Neuronal stem cell (in vitro differentiated cells): ENCODE results near the gene SPSB1.

Experiments
- DNase-seq: peaks from one replicate; pipeline ENCODE4 v3.0.0-alpha.2; 2013; ENCODE audit warnings: low spot score
- H2AFZ ChIP-seq: one replicate; pipeline ENCODE4 v1.6.1; 2013; ENCODE audit warnings: mild to moderate bottlenecking, low read length, inconsistent platforms
- H2AK5ac ChIP-seq: 2 replicates; pipeline ENCODE4 v1.6.1; 2013; ENCODE audit warnings: low read depth, mild to moderate bottlenecking, inconsistent platforms, low read length, moderate library complexity, mixed read lengths
- H2BK120ac ChIP-seq: 2 replicates; pipeline ENCODE4 v1.6.1; 2013; ENCODE audit warnings: low read depth, mild to moderate bottlenecking, inconsistent platforms, low read length, moderate library complexity, mixed read lengths
- H2BK12ac ChIP-seq: one replicate; pipeline ENCODE4 v1.6.1; 2013; ENCODE audit warnings: low read length, inconsistent platforms
- H2BK15ac ChIP-seq: 2 replicates; pipeline ENCODE4 v1.6.1; 2013; ENCODE audit warnings: mild to moderate bottlenecking, low read length, inconsistent platforms, mixed read lengths
- H2BK5ac ChIP-seq: one replicate; pipeline ENCODE4 v1.6.1; 2013; ENCODE audit warnings: inconsistent platforms, mild to moderate bottlenecking, low read length, moderate library complexity
- H3K14ac ChIP-seq: one replicate; pipeline ENCODE4 v1.6.1; 2013; ENCODE audit warnings: low read length, inconsistent platforms
- H3K18ac ChIP-seq: 2 replicates; pipeline ENCODE4 v1.6.1; 2013; ENCODE audit warnings: low read length, inconsistent platforms
- H3K23ac ChIP-seq: 2 replicates; pipeline ENCODE4 v1.6.1; 2013; ENCODE audit warnings: low read depth, mild to moderate bottlenecking, mixed read lengths, low read length, inconsistent platforms; ENCODE audit not compliant: poor library complexity
- H3K27ac ChIP-seq: replicated peaks from 3 replicates; pipeline ENCODE4 v1.5.1; 2013; ENCODE audit warnings: low read length, inconsistent platforms
- H3K27me3 ChIP-seq, 3 experiments: 2 replicates each; pipeline ENCODE4 v1.6.1; 2013; ENCODE audit warnings: low read length in 3 of 3, mild to moderate bottlenecking in 2 of 3, inconsistent platforms in 1 of 3, low read depth in 1 of 3, mixed read lengths in 1 of 3, moderate library complexity in 1 of 3; ENCODE audit not compliant: control insufficient read depth in 3 of 3, insufficient read depth in 3 of 3
- H3K36me3 ChIP-seq, 2 donors: replicated peaks in 1 of 2; 2 replicates each; pipeline ENCODE4 v1.6.1; 2013; ENCODE audit warnings: low read length in 2 of 2; ENCODE audit not compliant: control insufficient read depth in 2 of 2, insufficient read depth in 2 of 2
- H3K4ac ChIP-seq: 2 replicates; pipeline ENCODE4 v1.6.1; 2013; ENCODE audit warnings: inconsistent platforms, mild to moderate bottlenecking, low read length, moderate library complexity
- H3K4me1 ChIP-seq, 2 donors: 1 replicate in 1 of 2; 2 replicates in 1 of 2; pipeline ENCODE4 v1.6.1; 2013; ENCODE audit warnings: low read length in 2 of 2, low read depth in 1 of 2; ENCODE audit not compliant: control insufficient read depth in 2 of 2, insufficient read depth in 1 of 2
- H3K4me2 ChIP-seq: one replicate; pipeline ENCODE4 v1.6.1; 2013; ENCODE audit warnings: mild to moderate bottlenecking, low read length, inconsistent platforms; ENCODE audit not compliant: insufficient read depth, poor library complexity, severe bottlenecking
- H3K4me3 ChIP-seq, 2 donors: 2 replicates each; pipeline ENCODE4 v1.5.1; 2013; ENCODE audit warnings: low read length in 2 of 2, mild to moderate bottlenecking in 2 of 2, inconsistent platforms in 1 of 2, moderate library complexity in 1 of 2
- H3K79me1 ChIP-seq: one replicate; pipeline ENCODE4 v1.6.1; 2013; ENCODE audit warnings: low read depth, mild to moderate bottlenecking, inconsistent platforms, low read length, moderate library complexity
- H3K9ac ChIP-seq: one replicate; pipeline ENCODE4 v1.6.1; 2013; ENCODE audit warnings: mild to moderate bottlenecking, low read depth, low read length, inconsistent platforms; ENCODE audit not compliant: poor library complexity
- H3K9me3 ChIP-seq, 2 donors: replicated peaks in 1 of 2; 2 replicates each; pipeline versions ENCODE3 to v1.6.1; 2013; ENCODE audit warnings: low read length in 2 of 2, mild to moderate bottlenecking in 2 of 2, inconsistent platforms in 1 of 2, low read depth in 1 of 2, mixed read lengths in 1 of 2, moderate library complexity in 1 of 2; ENCODE audit not compliant: control insufficient read depth in 2 of 2, insufficient read depth in 1 of 2
- H4K8ac ChIP-seq: one replicate; pipeline ENCODE4 v1.6.1; 2013; ENCODE audit warnings: low read depth, mild to moderate bottlenecking, inconsistent platforms, low read length, moderate library complexity
- H4K91ac ChIP-seq: one replicate; pipeline ENCODE4 v1.6.1; 2013; ENCODE audit warnings: low read length, low read depth, mild to moderate bottlenecking, inconsistent platforms; ENCODE audit not compliant: poor library complexity
- WGBS, 2 donors: extraction: QIAGEN DNeasy Blood & Tissue Kit; methylation state at CpG; one replicate each; pipeline ENCODE4 v1.1.7; 2013; ENCODE audit warnings: missing lambda C conversion rate in 2 of 2, mixed read lengths in 1 of 2; ENCODE audit not compliant: insufficient read length in 2 of 2, insufficient replicate concordance in 1 of 2; ENCODE audit errors: extremely low coverage in 2 of 2; 5-methylcytosine and 5-hydroxymethylcytosine counted together

SPSB1 gene

DNA sequence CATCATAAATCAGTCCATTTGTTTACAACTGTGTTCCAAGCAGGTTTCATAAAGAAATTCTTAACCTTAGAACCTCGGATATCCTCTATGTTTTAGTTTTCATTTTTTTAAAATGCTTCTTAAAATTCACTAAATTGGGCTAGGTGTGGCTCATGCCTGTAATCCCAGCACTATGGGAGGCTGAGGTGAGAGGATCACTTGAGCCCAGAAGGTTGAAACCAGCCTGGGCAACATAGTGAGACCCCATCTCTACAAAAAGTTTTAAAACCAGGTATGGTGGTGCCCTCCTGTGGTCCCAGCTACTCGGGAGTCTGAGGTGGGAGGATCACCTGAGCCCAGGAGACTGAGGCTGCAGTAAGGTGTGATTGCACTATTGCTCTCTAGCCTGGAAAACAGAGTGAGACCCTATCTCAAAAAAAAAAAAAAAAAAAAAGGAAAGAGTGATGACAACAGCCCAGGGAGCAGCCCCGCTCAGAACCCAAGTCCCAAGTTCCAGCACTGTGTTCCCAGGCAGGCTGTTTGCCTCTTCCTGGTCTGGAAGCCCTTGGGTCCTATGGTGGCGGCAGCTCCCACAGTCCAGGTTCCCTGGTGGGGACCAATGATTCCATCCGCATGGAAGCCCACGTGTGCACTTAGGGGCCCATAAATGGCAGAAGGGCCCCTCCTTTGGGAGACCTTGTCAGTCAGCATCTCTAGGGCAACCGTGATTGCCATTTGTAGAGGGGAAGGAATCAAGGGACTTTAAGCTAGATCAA is 24.7 kb upstream of the SPSB1 start:
- Histone ChIP-seq H2BK12ac (no peak overlapping the region), H3K36me3 (peaks cover 6 to 21% of the 10 kb centered on the region in 2 donors), H3K9me3 (no peaks in the 10 kb centered on the region), H2BK15ac (no peak overlapping the region), H3K27me3 (no peaks in the 10 kb centered on the region), H3K79me1 (peaks cover 2% of the 10 kb centered on the region), H4K91ac (no peak overlapping the region), H2BK120ac (no peak overlapping the region), H4K8ac (no peak overlapping the region), H3K4me2 (no peak overlapping the region), H3K23ac (no peak overlapping the region), H3K27ac (no peak overlapping the region), H3K4me3 (no peak overlapping the region), H2AK5ac (no peak overlapping the region), H2BK5ac (no peak overlapping the region), H3K4me1 (peaks cover 14 to 25% of the 10 kb centered on the region in 2 donors), H2AFZ (no peak overlapping the region), H3K9ac (no peak overlapping the region), H3K14ac (no peak overlapping the region), H3K4ac (no peak overlapping the region), H3K18ac (no peak overlapping the region)
- no CpG with 5 or more reads among the region's 7 CpGs for WGBS, 2 donors
- DNase-seq = no peak

DNA sequence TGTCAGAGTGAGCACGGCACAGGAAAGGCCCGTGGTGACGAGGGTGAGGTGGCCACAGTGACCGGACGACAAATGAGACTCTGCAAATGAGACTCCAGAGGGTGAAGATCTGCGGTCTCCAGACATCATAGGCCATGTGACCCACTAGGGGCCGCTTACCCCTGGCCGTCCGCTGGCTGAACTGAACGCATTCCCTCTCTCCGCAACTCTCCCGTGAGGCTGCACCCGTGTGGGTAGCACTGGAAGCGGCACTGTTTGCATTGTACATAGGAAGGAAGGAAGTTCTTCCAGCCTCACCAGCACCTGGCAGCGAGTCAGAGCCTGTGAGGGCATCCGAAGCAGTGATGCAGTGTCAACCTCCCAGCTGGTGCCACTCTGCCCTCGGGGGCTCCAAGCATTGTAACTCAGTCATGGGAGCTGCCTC is 23.6 kb upstream of the SPSB1 start:
- no peak overlapping the region for H4K8ac ChIP-seq
- H4K91ac ChIP-seq = peak overlapping the region; percentile 22
- H3K23ac ChIP-seq = peak overlapping the region; percentile 31
- no peak overlapping the region for H3K14ac ChIP-seq
- H2BK5ac ChIP-seq = no peak overlapping the region
- peaks cover 14 to 25% of the 10 kb centered on the region in 2 donors for H3K4me1 ChIP-seq
- peak overlapping the region; percentile 13 for H3K9ac ChIP-seq
- H3K36me3 ChIP-seq = peaks cover 6 to 10% of the 10 kb centered on the region in 2 donors
- peaks cover 2% of the 10 kb centered on the region for H3K79me1 ChIP-seq
- no peak overlapping the region for H2BK12ac ChIP-seq
- no peak overlapping the region for H2BK120ac ChIP-seq
- no peak overlapping the region for H2AK5ac ChIP-seq
- H2AFZ ChIP-seq = no peak overlapping the region
- H3K18ac ChIP-seq = no peak overlapping the region
- DNase-seq = no peak
- H2BK15ac ChIP-seq = no peak overlapping the region
- no peak overlapping the region for H3K4ac ChIP-seq
- H3K4me3 ChIP-seq = no peak overlapping the region
- H3K27me3 ChIP-seq = no peaks in the 10 kb centered on the region
- WGBS, 2 donors = no CpG with 5 or more reads among the region's 17 CpGs
- no peaks in the 10 kb centered on the region for H3K9me3 ChIP-seq
- H3K4me2 ChIP-seq = no peak overlapping the region
- H3K27ac ChIP-seq = no peak overlapping the region

DNA sequence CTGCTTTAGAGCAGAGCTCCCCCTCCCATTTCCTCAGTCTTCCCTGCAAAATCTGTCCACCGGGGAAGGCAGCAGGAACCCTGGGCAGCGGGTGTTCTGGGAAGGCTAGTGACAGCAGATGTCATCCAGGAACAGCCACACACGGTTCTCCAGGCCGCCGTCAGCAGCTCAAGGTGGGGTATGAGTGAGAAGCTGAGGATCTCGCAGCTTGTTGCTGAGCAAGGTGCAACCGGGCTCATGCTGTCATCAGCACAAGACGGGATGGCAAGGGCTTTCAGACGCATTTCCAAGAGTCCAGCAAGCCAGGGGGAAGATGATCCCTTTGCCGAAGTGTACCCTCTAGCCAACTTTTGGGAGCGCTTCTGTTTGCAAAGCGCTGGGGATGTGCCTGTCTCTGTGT is 23.0 kb upstream of the SPSB1 start:
- Histone ChIP-seq H3K4ac (no peak overlapping the region), H3K9ac (peak overlapping the region; percentile 51), H3K36me3 (peaks cover 2 to 5% of the 10 kb centered on the region in 2 donors), H2BK12ac (no peak overlapping the region), H2BK120ac (no peak overlapping the region), H2AFZ (no peak overlapping the region), H3K4me2 (no peak overlapping the region), H3K4me3 (no peak overlapping the region), H2AK5ac (peak overlapping the region; percentile 85), H2BK5ac (no peak overlapping the region), H3K23ac (no peak overlapping the region), H4K8ac (no peak overlapping the region), H3K9me3 (no peaks in the 10 kb centered on the region), H3K27ac (no peak overlapping the region), H3K27me3 (no peaks in the 10 kb centered on the region), H3K79me1 (no peaks in the 10 kb centered on the region), H3K14ac (no peak overlapping the region), H3K4me1 (peaks cover 14 to 25% of the 10 kb centered on the region in 2 donors), H4K91ac (no peak overlapping the region), H3K18ac (no peak overlapping the region), H2BK15ac (peak overlapping the region; percentile 2)
- no CpG with 5 or more reads among the region's 12 CpGs for WGBS, 2 donors
- DNase-seq = no peak

DNA sequence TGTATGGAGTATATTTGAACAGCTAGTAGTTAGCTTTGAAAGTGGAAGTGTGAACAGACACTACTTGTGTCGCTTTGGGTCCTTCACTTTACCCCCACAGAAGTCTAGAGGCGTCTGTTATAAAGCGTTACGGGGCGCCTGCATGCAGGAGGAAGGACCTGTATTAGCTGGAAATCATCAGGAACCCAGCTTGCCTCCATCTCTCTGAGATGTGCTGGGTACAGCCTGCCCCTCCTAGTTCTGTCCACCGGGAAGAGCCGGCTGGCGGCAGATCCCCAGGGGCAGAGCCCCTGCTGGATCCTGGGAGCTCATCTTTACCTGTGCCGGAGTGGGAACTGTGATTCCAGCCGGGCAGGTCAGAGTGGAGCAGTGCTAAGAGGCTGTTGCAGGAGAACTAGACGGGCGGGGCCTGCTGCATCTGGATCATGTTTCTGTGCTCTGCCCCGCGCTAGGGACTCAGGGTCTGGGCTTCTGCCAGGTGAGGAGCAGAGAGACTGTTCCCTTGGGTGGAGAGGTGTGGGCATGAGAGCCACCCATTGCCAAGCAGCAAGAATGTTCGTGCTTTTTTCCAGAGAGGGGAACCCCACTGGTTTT is 22.3 kb upstream of the SPSB1 start:
- no peak overlapping the region for H3K18ac ChIP-seq
- WGBS, 2 donors = no CpG with 5 or more reads among the region's 15 CpGs

More for the DNA sequence above, 22.3 kb upstream of the SPSB1 start:
- H2AK5ac ChIP-seq = peak overlapping the region; percentile 64
- no peak overlapping the region for H3K14ac ChIP-seq
- no peak overlapping the region for H3K4me2 ChIP-seq
- no peak overlapping the region for H4K91ac ChIP-seq
- no peak overlapping the region for H4K8ac ChIP-seq
- H2BK15ac ChIP-seq = peak overlapping the region; percentile 2
- no peak overlapping the region for H2BK5ac ChIP-seq
- H3K4me1 ChIP-seq = peaks cover 14 to 27% of the 10 kb centered on the region in 2 donors
- no peak for DNase-seq
- H3K4me3 ChIP-seq = no peak overlapping the region
- H2BK12ac ChIP-seq = no peak overlapping the region
- H3K4ac ChIP-seq = no peak overlapping the region
- H3K23ac ChIP-seq = peak overlapping the region; percentile 31
- H3K27me3 ChIP-seq = no peaks in the 10 kb centered on the region
- no peak overlapping the region for H2BK120ac ChIP-seq
- no peaks in the 10 kb centered on the region for H3K79me1 ChIP-seq
- no peak overlapping the region for H3K9ac ChIP-seq
- H3K9me3 ChIP-seq = no peaks in the 10 kb centered on the region
- no peaks in the 10 kb centered on the region for H3K36me3 ChIP-seq
- H2AFZ ChIP-seq = no peak overlapping the region
- no peak overlapping the region for H3K27ac ChIP-seq
